Activated CD4-positive, alpha-beta T cell treated with anti-CD3 and anti-CD28 coated beads, Interleukin-2, Interleukin-4, amounts not matched to agents 100 ng/mL and 50 ng/mL, durations not matched to agents 16 hours and 8 hours (primary cell): ENCODE results near the gene SHROOM1.
A peak's percentile ranks its signal among the peaks of the same experiment; 100 is the strongest.

Experiments used
- DNase-seq: peaks from one replicate; pipeline ENCODE4 v3.0.0-alpha.2; 2020; ENCODE audit warnings: low spot score

SHROOM1 gene

GRCh38 chr5:132824426-132824825 lies 6.0 kb downstream of the SHROOM1 start:
- DNase-seq: no peak

GRCh38 chr5:132823481-132824050 lies 6.9 kb downstream of the SHROOM1 start:
- no peak for DNase-seq

- DNase-seq: no peak
Measured at GRCh38 chr5:132822650-132823480, 7.6 kb downstream of the SHROOM1 start.

- no peak for DNase-seq
Measured at GRCh38 chr5:132821791-132822190, 8.7 kb downstream of the SHROOM1 start.

GRCh38 chr5:132821350-132821749 lies 9.1 kb downstream of the SHROOM1 start:
- no peak for DNase-seq

- peak; percentile 93 for DNase-seq
Measured at GRCh38 chr5:132820162-132820754, 10.2 kb downstream of the SHROOM1 start.

- DNase-seq: no peak
Measured at GRCh38 chr5:132819468-132819867, 11.0 kb downstream of the SHROOM1 start.

- no peak for DNase-seq
Measured at GRCh38 chr5:132817011-132817410, 13.4 kb downstream of the SHROOM1 start.

- DNase-seq: no peak
Measured at GRCh38 chr5:132816554-132816953, 13.9 kb downstream of the SHROOM1 start.

GRCh38 chr5:132816083-132816482 lies 14.4 kb downstream of the SHROOM1 start:
- no peak for DNase-seq

- no peak for DNase-seq
Measured at GRCh38 chr5:132815454-132815853, 15.0 kb downstream of the SHROOM1 start.

GRCh38 chr5:132814503-132815294 lies 15.7 kb downstream of the SHROOM1 start:
- no peak for DNase-seq

GRCh38 chr5:132813599-132814502 lies 16.6 kb downstream of the SHROOM1 start:
- no peak for DNase-seq

- no peak for DNase-seq
Measured at GRCh38 chr5:132812781-132813598, 17.5 kb downstream of the SHROOM1 start, which contains the start of gene SOWAHA. Gene SOWAHA (plus strand): TSS chr5:132813302. CDS start chr5:132813622, 320 bp downstream.

GRCh38 chr5:132812123-132812765 lies 18.2 kb downstream of the SHROOM1 start:
- DNase-seq: no peak

GRCh38 chr5:132810605-132811004 lies 19.8 kb downstream of the SHROOM1 start:
- no peak for DNase-seq

GRCh38 chr5:132808866-132809265 lies 21.6 kb downstream of the SHROOM1 start:
- DNase-seq: no peak

- no peak for DNase-seq
Measured at GRCh38 chr5:132808448-132808847, 22.0 kb downstream of the SHROOM1 start.

- no peak for DNase-seq
Measured at GRCh38 chr5:132807163-132807838, 23.1 kb downstream of the SHROOM1 start.
